ENCODE results near the gene ADAMTS2.

GRCh38 chr5:179211068-179211467 lies 134.2 kb downstream of the ADAMTS2 start:
- TF ChIP-seq CTCF (IDR thresholded peaks at IDR 0.05), result no peak
- no peak for TF ChIP-seq POLR2A (IDR thresholded peaks at IDR 0.05)
